NB4 (cell line): Measurements from ENCODE around the gene USP11.

Source experiments
- MYC ChIP-seq: IDR thresholded peaks from 2 replicates; pipeline ENCODE4 v1.6.1; 2011; ENCODE audit warnings: low read depth, low read length
- TF ChIP-seq, protein P1 (sequence below): IDR thresholded peaks from one replicate; pipeline ENCODE4 v1.5.1; 2012; ENCODE audit warnings: low read depth, low read length

DNA sequence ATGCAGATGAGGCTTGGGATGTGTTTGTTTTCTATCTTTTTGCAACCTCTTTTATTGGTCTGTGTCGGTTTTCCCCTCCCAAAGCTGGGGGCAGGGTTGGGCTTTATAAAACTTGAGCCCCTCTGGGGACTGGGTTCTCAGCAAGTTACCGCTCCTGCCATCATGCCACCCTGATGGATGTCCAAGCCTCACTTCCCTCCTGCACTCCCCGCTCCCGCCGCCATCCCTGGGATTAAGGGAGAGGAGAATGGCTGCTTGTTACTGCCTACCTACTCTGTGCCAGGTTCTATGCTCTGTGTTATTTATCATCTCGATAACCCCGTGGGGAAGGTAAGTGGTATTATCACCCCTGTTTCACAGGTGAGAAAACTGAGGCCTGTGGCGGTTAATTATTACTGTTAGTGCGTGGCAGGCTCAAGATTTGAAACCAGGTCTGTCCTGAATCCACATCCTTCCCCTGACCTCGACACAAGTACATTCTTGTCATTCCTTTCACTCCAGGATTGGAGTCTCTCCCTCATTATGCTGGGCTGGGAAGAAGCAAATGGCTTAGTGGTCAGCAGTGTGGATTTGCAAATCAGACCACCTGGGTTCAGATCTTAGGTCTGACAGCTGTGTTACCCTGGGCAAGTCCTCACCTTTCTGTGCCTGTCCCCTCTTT lies 34.7 kb upstream of the USP11 start:
- TF ChIP-seq, protein P1, sequence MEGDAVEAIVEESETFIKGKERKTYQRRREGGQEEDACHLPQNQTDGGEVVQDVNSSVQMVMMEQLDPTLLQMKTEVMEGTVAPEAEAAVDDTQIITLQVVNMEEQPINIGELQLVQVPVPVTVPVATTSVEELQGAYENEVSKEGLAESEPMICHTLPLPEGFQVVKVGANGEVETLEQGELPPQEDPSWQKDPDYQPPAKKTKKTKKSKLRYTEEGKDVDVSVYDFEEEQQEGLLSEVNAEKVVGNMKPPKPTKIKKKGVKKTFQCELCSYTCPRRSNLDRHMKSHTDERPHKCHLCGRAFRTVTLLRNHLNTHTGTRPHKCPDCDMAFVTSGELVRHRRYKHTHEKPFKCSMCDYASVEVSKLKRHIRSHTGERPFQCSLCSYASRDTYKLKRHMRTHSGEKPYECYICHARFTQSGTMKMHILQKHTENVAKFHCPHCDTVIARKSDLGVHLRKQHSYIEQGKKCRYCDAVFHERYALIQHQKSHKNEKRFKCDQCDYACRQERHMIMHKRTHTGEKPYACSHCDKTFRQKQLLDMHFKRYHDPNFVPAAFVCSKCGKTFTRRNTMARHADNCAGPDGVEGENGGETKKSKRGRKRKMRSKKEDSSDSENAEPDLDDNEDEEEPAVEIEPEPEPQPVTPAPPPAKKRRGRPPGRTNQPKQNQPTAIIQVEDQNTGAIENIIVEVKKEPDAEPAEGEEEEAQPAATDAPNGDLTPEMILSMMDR = no peak
- no peak for TF ChIP-seq MYC
